Coronary artery (tissue), 2 donors: ENCODE results near the gene PER1.

Experiments
- DNase-seq: peaks from one replicate; pipeline ENCODE4 v3.0.0-alpha.2; 2017; ENCODE audit warnings: low spot score
- H3K27ac ChIP-seq, 2 donors: fragments of 200-600 bp; sonication (generic); one replicate each; pipeline ENCODE4 v1.5.1; 2016 to 2019
- H3K4me3 ChIP-seq: fragments of 200-600 bp; sonication (generic); 2 replicates; pipeline ENCODE4 v1.5.1; 2016; ENCODE audit warnings: mild to moderate bottlenecking, moderate library complexity
- CTCF ChIP-seq: fragments of 200-600 bp; sonication (generic); IDR thresholded peaks from one replicate; pipeline ENCODE4 v1.5.1; 2019; ENCODE audit warnings: antibody characterized with exemption

The PER1 gene

GRCh38 chr17:8187517-8188262 is 35.5 kb upstream of the PER1 start:
- peak; percentile 95 for DNase-seq
- Histone ChIP-seq H3K27ac (peak overlapping the region; percentile 96 to 97), H3K4me3 (peak overlapping the region; percentile 88)
- no peak for TF ChIP-seq CTCF

- TF ChIP-seq CTCF, result no peak
- Histone ChIP-seq H3K4me3 (peak overlapping the region; percentile 88), H3K27ac (peak overlapping the region; percentile 96 to 97)
- peak; percentile 95 for DNase-seq
Observed at GRCh38 chr17:8186787-8187516, 34.7 kb upstream of the PER1 start.

GRCh38 chr17:8186446-8186786 is 34.2 kb upstream of the PER1 start:
- no peak for TF ChIP-seq CTCF
- Histone ChIP-seq H3K4me3 (peak overlapping the region; percentile 88), H3K27ac (peak overlapping the region; percentile 96 to 97)
- DNase-seq, result no peak

- H3K27ac ChIP-seq, result peak overlapping the region; percentile 96 to 97
- peak overlapping the region; percentile 88 for H3K4me3 ChIP-seq
Observed at GRCh38 chr17:8185582-8186445, 33.6 kb upstream of the PER1 start.

GRCh38 chr17:8176998-8177731 is 25.0 kb upstream of the PER1 start:
- H3K4me3 ChIP-seq, result peak overlapping the region; percentile 78

More at GRCh38 chr17:8185582-8186445, 33.6 kb upstream of the PER1 start:
- TF ChIP-seq CTCF, result no peak
- DNase-seq, result peak; percentile 96

More at GRCh38 chr17:8176998-8177731, 25.0 kb upstream of the PER1 start:
- TF ChIP-seq CTCF, result no peak
- DNase-seq, result no peak
- H3K27ac ChIP-seq, result peak overlapping the region in 1 of 2 donors; percentile 87
